Measurements from ENCODE around the gene PLCB4.
A peak's percentile ranks its signal among the peaks of the same experiment; 100 is the strongest.

PLCB4 gene

DNA sequence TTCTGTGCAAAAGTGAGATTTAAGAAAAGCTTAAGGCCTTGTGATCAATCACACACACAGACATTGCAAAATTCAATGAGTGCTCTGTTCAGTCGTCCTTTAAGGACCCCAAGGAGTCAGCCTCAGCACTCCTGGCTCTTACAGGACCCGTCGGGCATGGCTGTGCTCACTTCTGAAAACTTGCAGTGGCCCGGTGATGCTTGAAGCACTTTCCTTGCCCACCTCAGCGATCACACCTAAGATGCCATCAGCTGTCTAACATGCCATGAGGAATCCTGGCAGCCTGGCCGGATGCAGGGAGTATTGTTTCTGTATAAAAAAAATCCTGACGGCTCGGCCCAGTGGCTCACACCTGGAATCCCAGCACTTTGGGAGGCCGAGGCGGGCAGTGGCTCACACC is 344.1 kb downstream of the PLCB4 start:
- no peak for DNase-seq

DNA sequence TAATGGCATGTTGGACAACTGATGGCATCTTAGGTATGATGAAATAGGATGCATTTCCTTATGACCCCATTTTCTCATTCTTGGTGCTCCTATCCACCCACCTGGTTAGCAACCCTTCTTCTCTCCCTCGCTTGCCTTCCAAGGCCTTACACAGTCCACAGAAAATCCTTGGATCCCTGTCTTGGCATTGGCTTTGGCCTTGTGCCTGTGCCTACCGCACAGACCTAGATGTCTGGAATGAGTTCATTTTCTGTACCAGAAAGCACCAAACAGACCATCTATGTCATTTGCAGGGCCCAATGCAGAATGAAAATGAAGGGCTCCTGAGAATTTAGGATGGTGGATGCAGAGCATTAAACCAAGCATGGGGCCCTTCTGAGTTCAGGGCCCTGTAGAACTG is 346.5 kb downstream of the PLCB4 start:
- DNase-seq, result no peak

DNA sequence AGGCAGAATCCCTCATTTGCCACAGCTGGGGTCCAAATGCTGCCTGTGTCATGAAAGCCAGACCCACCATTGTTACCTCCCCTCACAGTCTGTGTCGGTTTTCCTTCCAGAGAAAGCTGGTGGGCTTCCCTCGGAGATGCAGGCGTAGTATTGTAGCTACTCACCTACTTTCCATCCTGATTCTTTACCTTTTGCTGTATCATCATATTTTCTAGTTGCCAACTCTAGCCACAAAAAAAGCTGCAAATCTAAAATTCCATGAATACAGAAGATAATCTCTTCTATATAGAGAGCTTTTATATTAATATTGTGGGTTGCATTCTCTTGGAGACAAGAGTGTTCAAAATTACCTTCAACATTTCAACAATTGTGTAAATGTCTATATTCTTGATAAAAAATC is 347.5 kb downstream of the PLCB4 start:
- no peak for DNase-seq

DNA sequence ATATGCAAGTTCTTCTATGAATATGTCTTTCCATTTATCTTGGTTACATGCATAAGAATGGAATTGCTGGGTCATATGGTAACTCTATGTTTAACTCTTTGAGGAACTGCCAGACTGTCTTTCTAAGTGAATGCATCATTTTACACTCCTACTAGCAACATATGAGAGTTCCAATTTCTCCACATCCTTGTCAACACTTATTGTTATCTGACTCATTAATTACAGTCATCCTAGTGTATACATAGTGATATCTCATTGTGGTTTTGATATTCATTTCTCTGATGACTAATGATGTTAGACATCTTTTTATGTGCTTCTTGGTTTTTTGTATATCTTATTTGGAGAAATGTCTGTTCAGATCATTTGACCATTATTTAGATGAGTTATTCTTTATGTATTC is 348.8 kb downstream of the PLCB4 start:
- DNase-seq, result no peak

DNA sequence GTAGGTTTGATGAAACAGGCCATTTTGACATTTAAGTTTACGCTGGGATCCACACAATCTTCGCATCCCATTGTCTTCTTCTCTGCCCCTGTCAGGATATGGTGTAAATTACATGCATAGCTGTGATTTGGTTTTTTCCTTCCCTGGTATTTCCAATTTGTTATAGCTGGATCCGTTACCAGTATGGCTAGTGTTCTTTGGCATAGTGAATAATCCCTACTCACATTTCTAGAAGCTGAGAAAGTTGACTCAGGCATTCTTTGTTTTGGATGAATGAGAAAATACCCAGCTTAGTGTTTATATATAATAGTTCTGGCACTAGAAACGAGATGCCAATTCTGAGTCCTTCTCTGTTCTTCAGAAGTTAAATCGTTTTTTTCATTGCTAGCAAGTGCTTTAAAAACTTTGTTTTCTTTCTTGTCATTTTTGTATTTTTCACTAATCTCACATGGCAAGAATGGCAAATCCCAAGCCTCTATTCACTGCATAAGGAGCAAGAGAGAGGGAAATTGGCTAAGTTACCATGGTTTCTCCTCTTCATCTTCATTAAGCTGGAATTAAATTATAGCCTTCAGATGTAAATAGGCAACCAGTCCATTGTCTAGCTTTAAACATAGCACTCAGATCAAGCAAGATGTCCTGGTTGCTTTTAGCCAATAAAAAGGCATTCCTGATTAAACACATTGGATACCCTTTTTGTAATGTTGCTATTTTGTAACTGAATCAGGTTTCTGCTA is 353.6 kb downstream of the PLCB4 start:
- no peak for DNase-seq

DNA sequence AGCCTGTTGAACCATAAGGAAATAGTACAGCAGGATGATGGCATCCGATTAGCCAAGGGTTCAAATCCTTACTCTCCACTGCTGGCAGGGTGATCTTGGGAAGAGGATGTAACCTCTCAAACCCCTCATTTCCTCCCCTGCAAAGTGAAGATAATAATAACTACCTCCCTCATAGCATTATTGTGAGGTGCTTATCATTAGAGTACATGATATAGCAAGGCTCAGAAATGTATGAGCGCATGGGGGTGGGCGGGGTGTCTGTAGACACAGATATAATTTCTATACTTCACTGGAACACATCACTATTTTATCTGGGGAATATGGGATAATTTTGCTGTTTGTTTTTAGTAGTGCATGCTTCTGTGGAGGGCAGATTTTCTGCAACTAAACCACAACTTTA is 355.7 kb downstream of the PLCB4 start:
- DNase-seq, result no peak

DNA sequence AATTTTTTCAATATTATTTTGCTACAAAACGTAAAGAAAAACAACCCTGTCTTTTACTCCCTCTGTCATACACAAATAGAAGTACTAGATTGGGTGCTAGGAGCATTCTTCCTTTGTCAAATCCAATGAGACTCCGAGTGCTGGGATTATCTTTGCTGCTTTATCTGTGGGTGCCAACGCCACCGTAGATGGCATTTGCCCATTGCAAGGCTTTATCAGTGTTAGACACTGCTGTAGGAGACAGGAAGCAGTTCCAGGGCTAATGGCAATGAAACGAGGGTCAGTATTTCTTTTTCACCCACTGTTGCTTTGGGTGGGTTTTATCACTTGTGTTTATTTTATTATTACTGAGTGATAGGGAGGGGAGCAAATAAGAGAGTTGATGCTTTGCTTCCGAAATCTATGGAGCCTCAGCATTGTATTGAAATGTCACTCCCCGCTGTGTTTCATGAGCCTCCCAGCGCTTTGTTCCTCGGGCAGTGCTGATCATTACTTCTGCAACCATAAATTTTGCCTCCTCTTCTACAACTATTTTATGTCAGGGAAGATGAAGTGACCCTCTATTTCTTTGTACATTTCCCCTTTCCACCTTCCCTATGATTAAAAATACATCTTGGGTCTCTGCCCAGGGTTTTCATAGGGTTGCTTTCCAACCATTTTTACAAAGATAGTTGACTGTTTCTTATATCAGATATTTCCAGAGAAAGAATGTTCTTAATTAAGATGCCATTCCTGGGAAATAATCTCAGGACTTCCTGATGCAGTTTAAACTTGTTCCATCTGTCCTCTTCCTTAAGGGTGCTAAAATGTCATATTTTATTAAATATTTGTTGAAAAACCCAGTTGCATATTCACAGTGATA is 358.8 kb downstream of the PLCB4 start:
- DNase-seq, result no peak

DNA sequence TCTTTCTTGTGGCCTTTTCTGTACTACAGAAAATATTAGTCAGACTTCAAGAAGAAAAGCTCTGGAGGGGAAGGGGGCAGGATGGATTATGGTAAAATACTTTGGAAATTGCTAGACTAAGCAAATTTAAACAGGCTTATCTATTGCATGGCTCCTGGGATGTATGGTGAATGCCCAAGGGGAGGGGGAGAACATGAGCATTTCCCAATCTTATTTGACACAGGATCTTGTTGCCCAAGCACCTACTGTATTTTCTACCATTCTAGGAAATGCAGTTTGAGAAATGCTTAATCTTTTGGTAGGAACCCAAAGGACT is 359.4 kb downstream of the PLCB4 start:
- DNase-seq, result no peak

DNA sequence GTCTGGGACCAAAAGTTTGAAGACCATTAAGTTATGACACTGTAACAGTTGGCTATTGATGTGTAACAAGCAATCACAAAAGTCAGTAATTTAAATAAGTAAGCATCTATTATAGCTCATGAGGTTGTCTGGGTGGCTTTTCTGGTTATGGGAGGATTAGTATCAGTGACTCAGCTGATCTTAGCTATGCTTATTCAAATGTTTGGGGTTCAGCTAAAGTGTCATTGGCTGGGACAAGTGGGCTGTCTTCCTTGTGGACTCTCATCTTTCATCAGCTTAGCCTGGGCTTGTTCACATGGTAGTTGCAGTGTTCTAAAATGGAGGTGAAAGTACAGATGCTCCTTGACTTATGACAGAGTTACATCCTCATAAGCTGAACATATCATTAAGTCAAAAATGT is 370.9 kb downstream of the PLCB4 start:
- no peak for DNase-seq

DNA sequence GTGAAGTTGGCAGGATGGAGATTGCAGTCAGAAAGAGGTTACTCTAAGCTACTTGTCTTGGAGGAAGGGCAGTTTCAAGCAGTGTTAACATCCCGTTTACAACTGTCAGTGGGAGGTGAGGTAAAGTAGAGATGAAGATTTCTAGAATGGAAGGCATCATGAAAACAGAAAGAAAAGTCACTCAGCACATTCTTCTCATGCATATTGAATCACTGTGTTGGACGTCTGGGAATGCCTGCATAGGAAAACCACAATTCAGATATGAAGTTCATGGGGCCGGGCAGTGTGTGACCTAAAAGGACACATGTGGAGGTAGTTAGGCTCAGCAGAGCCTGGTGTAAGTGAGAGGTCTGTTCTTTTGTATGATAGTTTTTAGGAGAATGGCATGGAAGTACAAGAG is 372.0 kb downstream of the PLCB4 start:
- DNase-seq, result no peak

DNA sequence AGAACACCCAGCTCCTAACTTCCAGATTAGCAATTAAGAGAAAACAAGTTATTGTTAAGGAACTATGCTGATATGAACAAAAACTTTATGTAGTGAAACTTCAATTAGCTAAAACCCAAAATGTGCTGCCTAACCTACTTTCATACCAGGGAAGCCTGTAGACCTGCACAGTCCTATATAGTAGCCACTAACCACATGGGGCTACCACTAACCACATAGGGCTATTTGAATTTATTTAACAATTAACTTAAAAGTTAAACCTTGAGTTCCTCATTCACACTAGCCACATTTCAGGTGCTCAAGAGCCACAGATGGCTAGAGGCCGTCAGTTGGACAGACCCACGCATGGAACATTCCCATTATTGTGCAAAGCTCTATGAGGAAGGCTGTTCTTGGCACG is 373.1 kb downstream of the PLCB4 start:
- peak; percentile 9 for DNase-seq

DNA sequence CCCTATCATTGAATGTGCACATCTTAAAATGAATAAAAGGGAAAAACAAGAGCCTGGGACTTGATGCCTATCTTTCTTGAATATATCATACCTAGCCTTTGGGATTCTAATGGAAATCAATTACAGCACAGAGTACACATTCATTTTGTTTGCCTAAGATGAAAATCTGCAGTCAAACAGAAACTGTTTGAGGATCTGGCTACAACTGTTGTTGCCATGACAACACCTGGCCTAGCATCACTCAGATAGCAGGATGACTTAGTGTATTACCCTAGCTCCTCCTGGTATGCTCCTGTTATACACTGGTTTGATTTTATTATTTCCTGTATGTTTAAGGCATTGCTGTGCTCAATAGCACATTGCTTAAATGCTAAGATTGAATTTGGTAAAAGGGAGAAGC is 374.0 kb downstream of the PLCB4 start:
- peak; percentile 5 for DNase-seq

DNA sequence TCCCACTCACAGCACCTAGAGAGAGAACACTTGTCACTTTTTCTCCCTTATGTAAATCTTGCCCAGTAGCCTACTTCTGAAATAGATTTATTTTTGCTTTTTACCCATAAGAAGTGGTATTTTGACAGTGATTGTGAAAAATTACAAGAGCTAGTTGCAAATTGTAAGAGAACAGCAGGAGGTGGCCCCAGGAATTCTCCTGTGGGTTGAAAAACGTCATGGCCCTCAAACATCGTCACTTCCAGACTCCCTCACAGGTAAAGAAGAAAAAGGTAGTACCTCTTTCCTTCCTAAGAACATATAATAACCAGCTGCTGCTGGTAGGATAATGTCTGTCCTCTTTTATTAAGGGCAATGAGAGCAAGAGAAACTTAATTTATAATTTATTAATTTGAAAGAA is 376.0 kb downstream of the PLCB4 start:
- no peak for DNase-seq

DNA sequence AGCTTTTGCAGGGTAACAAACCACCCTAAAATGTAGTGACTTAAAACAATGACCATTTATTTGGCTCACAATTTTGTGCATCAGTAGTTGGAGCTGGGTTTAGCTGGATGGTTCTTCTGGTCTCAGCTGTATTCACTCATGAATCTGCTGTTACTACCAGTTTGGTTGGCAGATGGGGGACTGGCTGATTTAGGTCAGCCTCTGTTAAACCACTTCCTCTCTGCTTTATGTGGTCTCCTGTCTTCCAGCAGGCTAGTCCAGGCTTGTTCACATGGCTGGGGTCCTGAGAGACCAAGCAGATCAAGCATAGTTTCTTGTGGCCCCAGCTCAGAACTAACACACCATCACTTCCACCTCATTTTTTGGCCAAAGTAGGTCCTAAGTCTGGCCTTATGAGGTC is 378.3 kb downstream of the PLCB4 start:
- no peak for DNase-seq

DNA sequence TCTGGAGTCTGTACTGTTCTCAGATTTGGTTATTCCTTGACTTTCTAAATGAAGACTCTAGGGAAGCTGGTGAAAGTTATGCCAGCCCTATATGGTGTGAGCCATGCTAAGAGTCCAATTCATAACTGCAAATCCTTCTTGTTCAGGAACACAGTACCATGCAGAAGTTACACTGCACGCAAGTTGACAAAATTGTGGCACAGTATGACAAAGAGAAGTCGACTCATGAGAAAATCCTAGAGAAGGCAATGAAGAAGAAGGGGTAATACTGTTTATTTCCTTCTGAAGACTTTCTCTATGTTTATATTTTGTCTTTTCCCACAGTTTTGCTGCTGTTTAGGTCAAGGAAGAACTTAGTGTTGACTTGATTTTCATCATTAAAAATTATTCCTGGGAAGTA is 384.3 kb downstream of the PLCB4 start:
- DNase-seq, result no peak

DNA sequence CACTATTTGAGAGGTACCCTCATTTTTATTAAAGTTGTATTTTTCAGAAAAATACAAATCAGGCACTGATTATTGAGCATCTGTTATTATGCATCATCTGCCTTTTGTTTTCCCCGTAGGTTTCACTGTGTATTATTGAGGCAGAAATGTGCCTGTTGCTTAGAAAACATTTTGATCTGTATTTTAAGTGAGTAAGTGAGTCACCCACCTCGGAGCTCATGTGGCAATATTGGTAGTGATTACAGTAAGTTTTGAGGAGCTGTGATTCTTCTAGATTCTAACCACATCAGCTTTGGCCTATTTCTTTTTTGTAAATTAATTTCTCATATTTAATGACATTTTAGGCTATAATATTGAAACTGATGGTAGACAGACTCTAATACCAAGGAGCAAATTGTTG is 385.9 kb downstream of the PLCB4 start:
- no peak for DNase-seq

DNA sequence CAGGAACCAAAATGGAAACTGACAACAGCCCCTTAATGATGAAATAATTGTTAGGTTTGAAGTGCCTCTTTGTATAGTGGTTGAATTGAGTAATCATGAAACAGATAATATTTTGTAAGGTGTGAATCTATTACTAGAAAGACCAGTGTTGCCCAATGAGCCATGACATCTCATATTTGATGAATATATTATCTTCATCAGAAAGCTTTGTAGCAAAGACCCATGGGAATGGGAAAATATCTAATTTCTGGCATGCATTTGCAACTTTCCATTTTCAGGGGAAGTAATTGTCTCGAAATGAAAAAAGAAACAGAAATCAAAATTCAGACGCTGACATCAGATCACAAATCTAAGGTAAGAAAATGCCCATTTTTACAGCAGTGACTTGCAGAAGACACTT is 388.2 kb downstream of the PLCB4 start:
- DNase-seq, result no peak

DNA sequence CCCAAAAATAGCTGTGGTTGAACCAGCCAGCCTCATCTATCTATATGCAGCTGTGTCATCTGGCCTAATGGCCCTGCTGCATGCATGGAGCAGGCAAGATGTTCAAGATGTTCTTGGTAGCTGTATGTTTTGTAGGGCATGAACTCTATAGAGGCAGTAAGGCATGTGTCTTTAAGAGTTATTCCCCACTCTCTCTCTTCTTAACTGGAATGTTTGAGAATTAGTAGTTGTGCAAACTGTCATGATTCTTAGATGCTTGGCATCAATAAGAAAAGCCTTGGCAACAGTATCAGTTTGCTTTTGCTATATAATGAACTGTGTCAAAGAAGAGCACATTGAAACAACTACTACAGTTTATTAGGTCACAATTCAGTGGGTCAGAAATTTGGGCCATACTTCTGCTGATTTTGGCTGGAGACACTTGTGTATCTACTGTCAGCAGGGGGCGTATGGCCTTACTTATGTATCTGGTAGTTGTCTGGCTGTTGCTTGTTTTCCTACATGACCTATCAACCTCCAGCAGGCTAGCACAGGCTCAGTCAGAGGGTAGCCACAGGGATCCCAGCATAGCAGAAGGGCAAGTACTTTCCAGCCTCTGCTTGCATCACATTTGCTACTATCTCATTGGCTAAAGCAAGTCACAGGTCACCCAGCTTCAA is 389.4 kb downstream of the PLCB4 start:
- peak; percentile 30 for DNase-seq

DNA sequence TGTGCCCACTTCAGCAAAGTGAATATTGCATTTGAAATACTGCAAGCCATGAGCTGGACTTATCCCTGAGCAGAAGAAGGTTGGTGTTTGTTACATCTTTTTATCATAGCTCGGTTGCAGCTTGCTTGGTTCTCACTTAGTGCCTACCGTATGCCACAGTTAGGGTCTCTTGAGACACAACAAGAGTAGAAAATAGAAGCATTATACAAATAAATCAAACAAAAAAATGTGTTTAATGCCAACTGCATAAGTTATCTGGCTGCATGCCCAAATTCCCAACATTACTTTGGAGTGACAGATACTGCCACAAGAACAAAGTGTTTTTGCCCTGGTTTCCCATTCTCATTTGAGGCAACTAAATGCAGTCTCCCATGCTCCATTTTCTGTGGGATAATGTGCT is 391.6 kb downstream of the PLCB4 start:
- no peak for DNase-seq

DNA sequence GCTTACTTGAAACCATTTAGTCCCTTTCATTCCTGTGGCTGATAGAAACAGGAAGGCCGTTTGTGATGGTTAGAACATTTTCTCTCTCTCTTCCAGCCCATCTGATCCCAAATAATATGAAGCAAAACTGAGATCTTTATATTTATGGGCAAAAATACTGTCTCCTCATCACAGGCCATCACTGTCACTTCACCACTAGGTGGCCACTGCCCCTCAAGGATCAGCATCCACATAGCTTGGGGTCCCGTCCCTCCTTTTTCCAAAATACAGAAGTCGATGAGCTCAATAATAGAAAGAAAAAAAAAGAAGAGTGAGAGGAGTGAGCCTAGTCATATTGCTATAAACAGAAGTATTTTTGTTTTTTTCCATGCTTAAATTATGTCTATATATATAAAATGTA is 399.1 kb downstream of the PLCB4 start:
- DNase-seq, result no peak

DNA sequence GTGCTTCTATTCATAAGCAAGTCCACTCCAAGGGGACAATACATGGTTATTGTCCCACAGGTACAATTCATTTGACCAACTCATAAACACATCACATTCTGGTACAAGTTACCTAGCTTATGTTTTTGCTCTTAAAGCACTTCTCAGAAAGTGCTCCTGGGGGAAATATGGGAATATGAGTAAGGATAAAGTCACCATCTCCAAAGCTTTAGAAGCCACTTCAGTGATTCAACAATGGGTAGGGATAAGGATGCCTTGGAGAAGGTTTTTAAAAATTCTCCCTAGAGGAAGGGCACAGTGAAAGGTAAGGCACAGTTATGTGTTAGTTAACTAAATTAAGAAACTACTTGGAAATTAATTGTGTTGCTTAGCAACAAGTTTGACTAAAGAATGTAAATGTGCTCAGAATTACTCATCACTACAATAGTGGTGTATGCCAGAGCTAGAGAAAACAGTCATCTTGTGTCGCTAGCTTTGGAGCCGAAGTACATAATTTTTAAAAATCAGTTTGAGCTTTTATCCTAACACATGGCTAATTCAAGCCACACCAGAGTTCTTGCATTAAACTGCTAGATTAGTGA is 406.0 kb downstream of the PLCB4 start:
- no peak for DNase-seq

DNA sequence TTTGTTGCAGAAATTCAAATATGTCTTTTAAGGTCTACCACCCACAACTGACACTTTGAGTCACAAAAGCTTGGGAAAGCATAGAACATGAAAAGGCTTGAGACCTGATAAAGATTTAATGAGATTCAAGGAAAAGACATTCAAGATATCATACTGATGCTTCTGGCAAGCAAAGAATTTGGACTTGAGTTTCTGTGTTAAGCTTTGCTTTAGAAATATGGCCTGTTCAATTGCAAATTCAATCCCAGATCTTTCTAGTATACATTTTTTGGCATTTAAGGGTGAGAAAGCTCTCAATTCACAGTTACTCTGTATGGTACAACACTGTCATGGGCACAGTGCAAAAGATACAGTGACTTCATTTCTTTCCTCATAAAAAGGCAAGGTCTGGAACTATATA is 406.6 kb downstream of the PLCB4 start:
- DNase-seq, result no peak

DNA sequence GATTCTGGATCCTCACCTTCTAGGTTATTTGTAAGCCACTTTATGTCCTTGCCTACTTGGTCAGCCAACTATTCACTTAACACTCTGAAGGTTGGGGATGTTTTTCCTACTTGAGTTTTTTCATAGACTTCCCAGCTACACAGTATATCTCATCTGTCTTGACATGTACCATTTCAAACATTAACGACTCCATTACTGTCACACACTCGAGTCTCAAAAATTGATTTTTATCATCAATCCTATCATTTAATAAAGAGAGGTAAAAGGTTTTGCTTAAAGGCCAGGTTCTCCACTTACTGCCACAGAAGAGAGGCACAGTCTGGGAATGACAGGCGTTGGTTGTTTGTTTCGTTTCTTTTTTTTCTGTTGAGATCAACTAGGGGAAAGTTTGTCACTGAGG is 407.3 kb downstream of the PLCB4 start:
- no peak for DNase-seq

DNA sequence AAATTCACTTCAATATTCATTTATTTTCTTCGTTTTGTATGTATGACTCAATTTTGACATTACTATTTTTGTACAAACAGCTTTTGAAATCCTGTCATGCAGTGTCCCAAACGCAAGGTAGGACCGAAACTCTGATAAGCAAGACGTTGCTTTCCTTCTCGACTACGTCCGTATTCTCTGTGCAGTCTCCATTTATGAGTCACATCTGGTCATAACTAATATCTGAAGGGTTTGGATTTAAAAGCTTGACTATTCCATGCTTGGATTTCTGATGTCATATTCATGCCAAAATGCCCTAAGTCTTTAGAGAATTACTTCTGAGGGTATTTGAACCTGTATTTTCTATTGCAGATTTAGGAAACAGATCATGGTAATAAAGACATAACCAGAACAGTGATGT is 407.8 kb downstream of the PLCB4 start:
- DNase-seq, result no peak
